Mucosa of gallbladder (tissue), 1 donor: Measurements from ENCODE around the gene PRMT2. TPM values are rescaled to one million over a fixed set of nuclear protein-coding genes. Genes with fewer than 3 reads are reported as not detected.
"Not testable (repeated sequence)": the region's sequence is repeated elsewhere in the genome, so short reads cannot be mapped to it uniquely, and the experiment has no call there.

Experiments used
- DNase-seq: peaks from one replicate; pipeline ENCODE4 v3.0.0-alpha.2; 2020; ENCODE audit warnings: low spot score
- total RNA-seq: library from RNA; stranded (reverse); gene quantifications from one replicate; pipeline ENCODE4 v1.2.1, GENCODE V29; 2021
- donor health status: DM: no; HTN: no; CAD: no.

Gene PRMT2
- total RNA-seq, 1 donor from 2014 or later, result 104 TPM

GRCh38 chr21:46668381-46668780 lies 32.9 kb downstream of the PRMT2 start:
- no peak for DNase-seq

- DNase-seq, result not testable (repeated sequence)
Observed at GRCh38 chr21:46668904-46669303, 33.4 kb downstream of the PRMT2 start.

GRCh38 chr21:46674430-46675007 lies 39.0 kb downstream of the PRMT2 start:
- no peak for DNase-seq

- DNase-seq, result no peak
Observed at GRCh38 chr21:46675595-46676280, 40.3 kb downstream of the PRMT2 start.

GRCh38 chr21:46676542-46676941 lies 41.1 kb downstream of the PRMT2 start:
- not testable (repeated sequence) for DNase-seq

- not testable (repeated sequence) for DNase-seq
Observed at GRCh38 chr21:46681593-46681992, 46.1 kb downstream of the PRMT2 start.

GRCh38 chr21:46698652-46699051 lies 63.2 kb downstream of the PRMT2 start:
- DNase-seq, result not testable (repeated sequence)

- not testable (repeated sequence) for DNase-seq
Observed at GRCh38 chr21:46699104-46699503, 63.6 kb downstream of the PRMT2 start.

Other genes with a start within 250 kb of the PRMT2 start
- 42.5 TPM for gene DIP2A, start 176.8 kb upstream of the PRMT2 start, total RNA-seq
- gene S100B, start 30.6 kb upstream of the PRMT2 start, total RNA-seq, result 7.5 TPM